ENCODE data around the gene HNRNPA3. TPM values are rescaled to one million over a fixed set of nuclear protein-coding genes. Genes with fewer than 3 reads are reported as not detected.
"Not testable (repeated sequence)": the region's sequence is repeated elsewhere in the genome, so short reads cannot be mapped to it uniquely, and the experiment has no call there.

HNRNPA3 gene
- total and polyA plus RNA-seq, 10 of the 15 experiments (the other 5 are each of a cell fraction or from before 2014, with no cell fraction given) = 40.4 to 343 (median 206) TPM

DNA sequence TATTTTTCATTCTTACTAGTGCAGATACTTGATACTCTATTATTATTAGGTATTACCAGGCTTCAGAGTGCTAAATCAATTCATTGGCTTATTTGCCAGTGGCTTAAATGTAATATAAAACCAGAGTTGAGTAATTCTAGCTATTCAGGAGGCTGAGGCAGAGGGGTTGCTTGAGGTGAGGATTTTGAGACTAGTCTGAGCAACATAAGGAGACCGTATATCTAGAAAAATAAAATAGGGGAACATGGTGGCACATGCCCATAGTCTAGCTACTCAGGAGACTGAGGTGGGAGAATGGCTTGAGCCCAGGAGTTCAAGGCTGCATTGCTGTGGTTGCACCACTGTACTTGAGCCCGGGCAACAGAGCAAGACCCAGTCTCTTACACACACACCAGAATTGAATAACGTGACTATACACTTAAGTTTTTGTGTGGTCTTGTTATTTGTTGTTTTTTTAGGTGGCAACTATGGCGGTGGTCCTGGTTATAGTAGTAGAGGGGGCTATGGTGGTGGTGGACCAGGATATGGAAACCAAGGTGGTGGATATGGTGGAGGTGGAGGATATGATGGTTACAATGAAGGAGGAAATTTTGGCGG lies 4.8 kb downstream of the HNRNPA3 start:
- no peak for FAIRE-seq
- no peak overlapping the region for H3K27ac ChIP-seq (ENCODE audit: control insufficient read depth, insufficient read depth)

DNA sequence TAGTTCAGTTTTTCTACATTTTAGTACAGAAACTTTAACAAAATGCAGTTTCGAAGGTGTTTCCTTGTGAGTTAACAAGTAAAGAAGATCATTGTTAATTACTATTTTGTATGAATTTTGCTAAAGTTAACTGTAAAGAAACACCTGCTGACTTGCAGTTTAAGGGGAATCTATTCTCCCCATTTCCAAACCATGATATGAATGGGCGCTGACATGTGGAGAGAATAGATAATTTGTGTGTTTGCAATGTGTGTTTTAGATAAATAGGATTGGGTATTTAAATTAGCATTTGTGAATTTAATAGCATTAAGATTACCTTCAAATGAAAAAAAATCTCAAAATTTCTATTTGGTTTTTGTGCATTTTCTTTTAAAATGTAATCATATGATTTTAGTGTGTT lies 7.2 kb downstream of the HNRNPA3 start:
- H3K4me1 ChIP-seq (ENCODE audit: control insufficient read depth, insufficient read depth, low read length); H3K4me3 ChIP-seq; H3K9ac ChIP-seq (ENCODE audit: control insufficient read depth, insufficient read depth, low read length); intact Hi-C loops (cut with micrococcal nuclease; ENCODE audit: unreplicated experiment); H3K27me3 ChIP-seq (replicated peaks in 1 of 2; ENCODE audit: control insufficient read depth in 2 of 2, insufficient read depth in 2 of 2, low read length in 1 of 2); FAIRE-seq; POLR2A ChIA-PET; H3K4me2 ChIP-seq (ENCODE audit: control insufficient read depth, insufficient read depth); in situ Hi-C loops (cut with MboI); DNase-seq (ENCODE audit: low read depth, low spot score); H4K20me1 ChIP-seq (ENCODE audit: control insufficient read depth, insufficient read depth); H3K9me3 ChIP-seq (replicated peaks; ENCODE audit: control insufficient read depth, insufficient read depth, low read length); BruUV-seq (replicated peaks); H2AFZ ChIP-seq (ENCODE audit: control insufficient read depth, low read depth, low read length); H3K27ac ChIP-seq (ENCODE audit: control insufficient read depth, insufficient read depth); RAD21 ChIA-PET (ENCODE audit: unreplicated experiment); ATAC-seq: not testable (repeated sequence)
- CTCF ChIA-PET = interaction anchor here (1.8 kb wide), 1 partner anchor 55 kb away, joined by 6 read pairs; no protein-coding TSS in a partner anchor
- H3K36me3 ChIP-seq (ENCODE audit: control insufficient read depth in 2 of 2, insufficient read depth in 2 of 2, low read length in 1 of 2) = peaks cover 5 to 50% of the 10 kb centered on the region in 2 experiments
- 97% methylated on average over 2 of the region's 2 CpGs for WGBS (ENCODE audit: insufficient coverage, insufficient replicate concordance, low lambda C conversion rate, missing lambda C conversion rate)
- peaks cover 43% of the 10 kb centered on the region for H3K79me2 ChIP-seq (ENCODE audit: control insufficient read depth, insufficient read depth, low read length)
- SMC1A ChIA-PET (ENCODE audit: uncharacterized antibody, unreplicated experiment) = interaction anchor here (1.1 to 1.3 kb wide), 2 partner anchors 41 to 54 kb away, joined by 3 read pairs; no protein-coding TSS in a partner anchor

More for the DNA sequence above, 4.8 kb downstream of the HNRNPA3 start:
- Histone ChIP-seq H3K9ac (ENCODE audit: control insufficient read depth, insufficient read depth, low read length) (no peak overlapping the region), H2AFZ (ENCODE audit: control insufficient read depth, low read depth, low read length) (no peak overlapping the region), H3K4me2 (ENCODE audit: control insufficient read depth, insufficient read depth) (peak overlapping the region; percentile 59; the same call in 1 of the 2 replicates), H3K4me1 (ENCODE audit: control insufficient read depth, insufficient read depth, low read length) (no peaks in the 10 kb centered on the region), H3K4me3 (0 out of 2 replicates have a peak overlapping the region, but pooled peaks have one; percentile 35), H4K20me1 (ENCODE audit: control insufficient read depth, insufficient read depth) (peaks cover 11% of the 10 kb centered on the region), H3K79me2 (ENCODE audit: control insufficient read depth, insufficient read depth, low read length) (peaks cover 63% of the 10 kb centered on the region), H3K36me3 (ENCODE audit: control insufficient read depth in 2 of 2, insufficient read depth in 2 of 2, low read length in 1 of 2) (peaks cover 3 to 44% of the 10 kb centered on the region in 2 experiments), H3K27me3 (replicated peaks in 1 of 2; ENCODE audit: control insufficient read depth in 2 of 2, insufficient read depth in 2 of 2, low read length in 1 of 2) (no peaks in the 10 kb centered on the region), H3K9me3 (replicated peaks; ENCODE audit: control insufficient read depth, insufficient read depth, low read length) (no peaks in the 10 kb centered on the region; the same call in 2 of the 3 replicates)
- ChIA-PET SMC1A (ENCODE audit: uncharacterized antibody, unreplicated experiment) (interaction anchor here (0.9 to 1.8 kb wide), 4 partner anchors 12 to 48 kb away, joined by 3 to 6 read pairs (median 5); partner anchors contain the start of gene NFE2L2), CTCF (interaction anchor here (0.6 to 2.4 kb wide), 5 partner anchors 14 to 53 kb away, joined by 3 to 6 read pairs (median 5); no protein-coding TSS in a partner anchor), POLR2A (interaction anchor here (0.6 to 1.9 kb wide), 4 partner anchors 9 to 188 kb away, joined by 3 to 6 read pairs (median 4); no protein-coding TSS in a partner anchor), RAD21 (ENCODE audit: unreplicated experiment) (no interaction called here)
- ATAC-seq = no peak
- DNase-seq (ENCODE audit: low read depth, low spot score) = no peak
- intact Hi-C loops (cut with micrococcal nuclease; ENCODE audit: unreplicated experiment) (no loop called here), in situ Hi-C loops (cut with MboI) (no loop called here)
- WGBS (ENCODE audit: insufficient coverage, insufficient replicate concordance, low lambda C conversion rate, missing lambda C conversion rate) = 74% methylated on average over 5 of the region's 5 CpGs
- TF ChIP-seq, protein P1, sequence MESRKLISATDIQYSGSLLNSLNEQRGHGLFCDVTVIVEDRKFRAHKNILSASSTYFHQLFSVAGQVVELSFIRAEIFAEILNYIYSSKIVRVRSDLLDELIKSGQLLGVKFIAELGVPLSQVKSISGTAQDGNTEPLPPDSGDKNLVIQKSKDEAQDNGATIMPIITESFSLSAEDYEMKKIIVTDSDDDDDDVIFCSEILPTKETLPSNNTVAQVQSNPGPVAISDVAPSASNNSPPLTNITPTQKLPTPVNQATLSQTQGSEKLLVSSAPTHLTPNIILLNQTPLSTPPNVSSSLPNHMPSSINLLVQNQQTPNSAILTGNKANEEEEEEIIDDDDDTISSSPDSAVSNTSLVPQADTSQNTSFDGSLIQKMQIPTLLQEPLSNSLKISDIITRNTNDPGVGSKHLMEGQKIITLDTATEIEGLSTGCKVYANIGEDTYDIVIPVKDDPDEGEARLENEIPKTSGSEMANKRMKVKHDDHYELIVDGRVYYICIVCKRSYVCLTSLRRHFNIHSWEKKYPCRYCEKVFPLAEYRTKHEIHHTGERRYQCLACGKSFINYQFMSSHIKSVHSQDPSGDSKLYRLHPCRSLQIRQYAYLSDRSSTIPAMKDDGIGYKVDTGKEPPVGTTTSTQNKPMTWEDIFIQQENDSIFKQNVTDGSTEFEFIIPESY (IDR thresholded peaks at IDR 0.05) = no peak
- TF ChIP-seq POLR2AphosphoS5 (IDR thresholded peaks at IDR 0.05; ENCODE audit: low read length) = peak; percentile 71
- TF ChIP-seq BACH1 (IDR thresholded peaks at IDR 0.05; ENCODE audit: borderline replicate concordance) = 0 out of 2 replicates have a peak, but pooled peaks have one; percentile 45
- TF ChIP-seq CHD2 (IDR thresholded peaks at IDR 0.05; ENCODE audit: borderline replicate concordance, low read depth, low read length) = no peak
- BruUV-seq (replicated peaks) = no TSS peak
